Activated CD8-positive, alpha-beta memory T cell treated with anti-CD3 and anti-CD28 coated beads, Interleukin-2, amount 50 U/mL, for 24 hours (primary cell): ENCODE results near the gene ABCB11.
"Not testable (repeated sequence)": the region's sequence is repeated elsewhere in the genome, so short reads cannot be mapped to it uniquely, and the experiment has no call there.

ENCODE experiments used
- DNase-seq: peaks from one replicate; pipeline ENCODE4 v3.0.0-alpha.2; 2020; ENCODE audit errors: extremely low read depth

ABCB11 gene

GRCh38 chr2:168932174-168932573 lies 99.0 kb downstream of the ABCB11 start:
- not testable (repeated sequence) for DNase-seq

- DNase-seq = no peak
Measured at GRCh38 chr2:168930242-168930641, 100.9 kb downstream of the ABCB11 start.

- DNase-seq = no peak
Measured at GRCh38 chr2:168929031-168929430, 102.1 kb downstream of the ABCB11 start.

GRCh38 chr2:168928113-168928831 lies 102.9 kb downstream of the ABCB11 start:
- no peak for DNase-seq

GRCh38 chr2:168926621-168927386 lies 104.3 kb downstream of the ABCB11 start:
- no peak for DNase-seq

- no peak for DNase-seq
Measured at GRCh38 chr2:168920504-168921157, 110.5 kb downstream of the ABCB11 start.

DNA sequence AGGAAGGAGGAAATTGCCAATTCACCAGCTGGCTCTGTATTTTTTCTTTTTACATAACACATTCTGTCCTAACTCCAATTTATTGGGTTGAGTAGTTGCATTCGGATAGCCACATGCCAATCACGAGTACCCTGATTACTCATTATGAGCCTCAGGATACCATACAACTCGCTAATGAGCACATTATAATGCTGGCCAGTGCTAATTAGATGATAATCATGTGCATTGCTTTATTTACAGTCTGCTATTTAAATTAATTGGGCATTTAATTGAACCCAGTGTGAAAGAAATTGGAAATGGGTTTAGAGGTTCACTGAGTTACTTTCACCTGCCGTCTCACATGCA lies 114.8 kb downstream of the ABCB11 start:
- DNase-seq = no peak

- no peak for DNase-seq
Measured at GRCh38 chr2:168915441-168916330, 115.4 kb downstream of the ABCB11 start.

DNA sequence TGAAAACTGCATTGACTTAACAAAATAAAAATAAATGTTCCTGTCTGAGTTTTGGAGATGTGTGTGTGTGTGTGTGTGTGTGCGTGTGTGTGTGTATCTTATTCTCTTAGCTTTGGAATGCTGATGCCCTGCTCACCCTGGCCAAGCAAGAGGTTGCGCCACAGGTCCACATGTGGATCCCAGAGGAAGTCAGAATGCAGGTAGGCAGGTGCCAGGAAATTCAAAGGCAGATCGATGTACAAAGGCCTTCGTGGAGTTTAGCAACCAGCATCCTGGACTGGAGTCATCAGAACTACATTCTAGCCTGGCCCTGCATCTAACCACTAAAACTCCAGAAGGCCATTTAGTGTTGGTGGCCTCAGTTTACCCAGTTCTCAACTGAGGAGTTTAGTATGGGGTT lies 117.6 kb downstream of the ABCB11 start:
- no peak for DNase-seq

- no peak for DNase-seq
Measured at GRCh38 chr2:168912901-168913369, 118.2 kb downstream of the ABCB11 start.

GRCh38 chr2:168912466-168912865 lies 118.7 kb downstream of the ABCB11 start:
- no peak for DNase-seq

DNA sequence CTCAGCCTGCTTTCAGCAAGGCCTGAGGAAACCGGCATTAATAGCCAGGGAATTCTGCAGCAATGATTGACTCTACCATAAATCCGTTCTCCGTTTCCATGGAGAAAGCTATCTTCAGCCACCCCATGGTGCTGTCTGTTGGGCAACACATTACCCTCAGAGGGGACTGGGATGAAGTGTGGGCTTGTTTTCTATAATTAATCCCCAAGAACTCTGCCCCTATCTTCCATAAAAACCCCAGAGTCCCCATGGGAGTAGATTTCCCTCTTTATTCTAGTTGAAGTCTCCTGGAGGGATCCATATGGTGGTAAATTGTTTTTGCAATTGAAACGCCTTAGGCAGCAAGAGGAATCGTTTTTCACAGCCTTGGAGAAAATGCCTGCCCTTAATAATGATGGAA lies 120.8 kb downstream of the ABCB11 start:
- no peak for DNase-seq

DNA sequence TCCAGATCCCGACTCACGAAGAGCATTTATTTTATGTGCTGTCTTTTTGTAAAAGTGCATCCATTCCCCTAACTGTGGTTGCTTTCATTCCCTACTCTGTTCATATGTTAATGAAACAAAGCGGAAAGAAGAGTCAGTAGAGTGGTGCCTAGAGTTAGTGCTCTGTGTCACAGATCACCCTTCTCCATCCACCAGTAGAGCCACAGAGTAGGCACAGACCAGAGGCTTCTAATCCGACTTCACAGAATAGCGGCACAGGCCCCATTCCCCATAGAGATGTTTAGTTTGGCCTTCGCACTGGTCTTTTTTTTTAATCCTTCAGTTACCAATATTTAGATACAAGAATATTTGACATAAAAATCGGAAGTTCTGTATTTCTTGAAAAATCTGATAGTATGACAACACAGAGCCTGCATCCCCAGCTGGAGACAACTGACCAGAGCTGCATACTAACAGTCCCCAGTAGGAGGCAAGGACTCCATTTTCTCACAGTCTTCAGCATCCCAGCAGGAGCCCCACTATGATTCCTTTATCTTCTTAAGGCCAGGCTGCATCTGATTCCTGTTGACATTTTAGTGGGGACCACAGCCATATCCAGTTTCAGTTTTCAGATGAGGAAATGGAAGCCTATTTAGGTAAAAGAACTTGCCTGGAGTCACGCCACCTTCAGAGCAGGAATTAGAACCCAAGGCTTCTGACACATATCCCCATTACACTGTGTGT lies 123.0 kb downstream of the ABCB11 start:
- DNase-seq = no peak

DNA sequence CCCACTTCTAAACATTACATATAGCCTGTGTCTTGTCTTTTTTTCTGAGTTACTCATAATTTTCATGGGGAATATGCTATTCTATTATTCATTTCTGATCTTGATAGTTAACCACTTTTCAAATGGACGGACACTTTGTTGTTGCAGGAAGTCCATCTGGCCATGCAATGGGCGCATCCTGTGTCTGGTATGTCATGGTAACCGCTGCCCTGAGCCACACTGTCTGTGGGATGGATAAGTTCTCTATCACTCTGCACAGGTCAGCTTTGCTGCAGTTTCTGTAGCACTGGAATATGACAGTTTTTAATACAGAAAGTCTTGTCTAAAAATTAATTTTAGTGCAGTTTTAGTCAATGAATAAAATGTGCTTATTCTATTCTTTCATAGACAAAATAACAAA lies 126.8 kb downstream of the ABCB11 start:
- DNase-seq = no peak

DNA sequence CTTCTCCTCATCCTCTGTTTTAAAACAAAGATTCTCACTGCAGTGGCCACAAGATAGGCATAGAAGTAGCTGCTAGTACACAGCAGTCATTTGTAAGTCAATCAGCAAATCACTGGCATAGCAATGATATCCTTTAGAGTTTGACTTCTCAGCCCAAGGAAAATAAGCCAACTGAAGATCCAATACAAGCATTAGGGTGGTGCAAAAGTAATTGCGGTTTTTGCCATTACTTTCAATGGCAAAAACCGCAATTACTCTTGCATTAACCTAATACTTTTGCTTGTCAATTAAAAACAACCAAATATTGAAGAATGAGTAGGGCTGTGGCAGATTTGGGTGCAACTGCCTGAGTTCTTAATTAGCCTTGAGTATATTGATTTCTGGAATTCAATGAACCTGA lies 127.2 kb downstream of the ABCB11 start:
- no peak for DNase-seq

GRCh38 chr2:168901003-168901402 lies 130.1 kb downstream of the ABCB11 start, which contains the start of gene G6PC2:
TSS of gene G6PC2 (plus strand) at chr2:168901291. CDS start at chr2:168901332, 41 bp downstream.
- no peak for DNase-seq

DNA sequence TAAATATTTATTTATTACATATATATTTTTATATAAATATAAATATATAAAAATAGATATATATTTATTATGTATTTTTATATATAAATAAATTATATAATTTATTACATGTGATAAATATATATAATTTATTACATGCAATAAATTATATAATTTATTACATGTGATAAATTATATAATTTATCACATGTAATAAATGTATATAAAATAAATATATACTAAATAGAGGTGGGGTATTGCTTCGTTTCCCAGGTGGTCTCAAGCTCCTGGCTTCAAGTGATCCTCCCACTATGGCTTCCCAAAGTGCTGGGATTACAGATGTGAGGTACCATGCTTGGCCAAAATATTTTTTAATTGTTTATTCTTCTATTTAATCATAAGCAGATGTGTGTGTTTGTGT lies 133.7 kb downstream of the ABCB11 start:
- no peak for DNase-seq

- DNase-seq = no peak
Measured at GRCh38 chr2:168896783-168897182, 134.3 kb downstream of the ABCB11 start.

GRCh38 chr2:168895771-168896170 lies 135.4 kb downstream of the ABCB11 start:
- no peak for DNase-seq

GRCh38 chr2:168894720-168895119 lies 136.4 kb downstream of the ABCB11 start:
- no peak for DNase-seq

- DNase-seq = no peak
Measured at GRCh38 chr2:168894101-168894500, 137.0 kb downstream of the ABCB11 start.
